ENCODE data around the gene LMBR1L.

The LMBR1L gene

GRCh38 chr12:49098703-49099102, 11.9 kb downstream of the LMBR1L start:
- DNase-seq (ENCODE audit: low read depth), result no peak
- TF ChIP-seq CTCF (conservative IDR thresholded peaks at IDR 0.05; ENCODE audit: control insufficient read depth, insufficient read depth, low read depth, low read length), result no peak

GRCh38 chr12:49098035-49098451, 12.6 kb downstream of the LMBR1L start:
- DNase-seq (ENCODE audit: low read depth), result peak; percentile 47
- peak; percentile 81 for TF ChIP-seq CTCF (conservative IDR thresholded peaks at IDR 0.05; ENCODE audit: control insufficient read depth, insufficient read depth, low read depth, low read length)
- H3K4me3 ChIP-seq (ENCODE audit: control insufficient read depth, low read depth, low read length), result no peak overlapping the region

More at GRCh38 chr12:49098703-49099102, 11.9 kb downstream of the LMBR1L start:
- no peak overlapping the region for H3K4me3 ChIP-seq (ENCODE audit: control insufficient read depth, low read depth, low read length)

GRCh38 chr12:49097381-49097780, 13.3 kb downstream of the LMBR1L start:
- TF ChIP-seq CTCF (conservative IDR thresholded peaks at IDR 0.05; ENCODE audit: control insufficient read depth, insufficient read depth, low read depth, low read length), result no peak
- no peak for DNase-seq (ENCODE audit: low read depth)
- H3K4me3 ChIP-seq (ENCODE audit: control insufficient read depth, low read depth, low read length), result no peak overlapping the region

GRCh38 chr12:49094975-49095365, 15.7 kb downstream of the LMBR1L start:
- no peak for TF ChIP-seq CTCF (conservative IDR thresholded peaks at IDR 0.05; ENCODE audit: control insufficient read depth, insufficient read depth, low read depth, low read length)
- DNase-seq (ENCODE audit: low read depth), result no peak
- H3K4me3 ChIP-seq (ENCODE audit: control insufficient read depth, low read depth, low read length), result no peak overlapping the region

GRCh38 chr12:49094160-49094974, 16.3 kb downstream of the LMBR1L start, which contains the start of gene DHH:
TSS of gene DHH (minus strand) at chr12:49094801. CDS start at chr12:49094512, 289 bp downstream.
- no peak for TF ChIP-seq CTCF (conservative IDR thresholded peaks at IDR 0.05; ENCODE audit: control insufficient read depth, insufficient read depth, low read depth, low read length)
- no peak within 1 kb of the TSS for H3K4me3 ChIP-seq (ENCODE audit: control insufficient read depth, low read depth, low read length)
- DNase-seq (ENCODE audit: low read depth), result no peak

GRCh38 chr12:49093792-49094159, 16.9 kb downstream of the LMBR1L start:
- no peak for TF ChIP-seq CTCF (conservative IDR thresholded peaks at IDR 0.05; ENCODE audit: control insufficient read depth, insufficient read depth, low read depth, low read length)
- no peak for DNase-seq (ENCODE audit: low read depth)
- H3K4me3 ChIP-seq (ENCODE audit: control insufficient read depth, low read depth, low read length), result no peak overlapping the region
